ENCODE measurements around the gene DNAJB5. TPM values are rescaled to one million over a fixed set of nuclear protein-coding genes. Genes with fewer than 3 reads are reported as not detected.
A peak's percentile ranks its signal among the peaks of the same experiment; 100 is the strongest.

Gene DNAJB5
- total and polyA plus RNA-seq, 9 of the 15 experiments (the other 6 are each of a cell fraction or from before 2014, with no cell fraction given), result 0.15 to 7.4 (median 3.7) TPM

DNA sequence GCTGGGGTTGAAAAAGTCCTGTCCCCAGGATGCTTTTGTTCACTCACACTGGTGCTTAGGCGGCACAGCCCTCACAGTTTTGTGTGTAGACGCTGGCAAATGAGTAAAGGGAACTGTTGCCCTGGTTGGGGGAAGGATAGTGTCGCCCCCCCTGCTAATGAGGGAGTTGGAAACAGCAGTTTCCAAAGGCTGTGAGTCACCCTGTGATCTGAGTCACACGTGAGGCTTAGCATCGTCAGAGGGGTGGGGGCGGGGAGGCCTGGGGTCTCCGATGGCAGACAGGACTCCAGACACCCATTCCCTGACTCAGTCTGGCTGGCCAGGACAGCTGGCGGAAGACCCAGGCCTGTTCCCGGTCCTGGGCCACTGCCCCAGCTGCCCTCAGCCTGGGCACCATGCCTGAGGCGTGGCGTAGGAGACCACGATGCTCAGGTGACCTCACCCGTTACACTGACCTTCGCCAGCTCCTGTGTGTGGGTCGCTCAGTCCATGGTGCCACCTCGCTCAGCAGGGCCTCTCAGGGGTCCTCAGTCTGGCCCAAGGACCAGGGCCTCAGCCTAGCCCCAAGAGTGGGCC lies 2.9 kb downstream of the DNAJB5 start:
- H2AFZ ChIP-seq (ENCODE audit: low read depth, low read length), result peak overlapping the region; percentile 51
- H3K4me1 ChIP-seq (replicated peaks in 1 of 2; ENCODE audit: control insufficient read depth in 2 of 2, insufficient read depth in 2 of 2, low read length in 2 of 2), result peaks cover 61 to 64% of the 10 kb centered on the region in 2 experiments
- intact Hi-C loops (cut with micrococcal nuclease) (no loop called here), in situ Hi-C loops (cut with MboI) (no loop called here)
- peak overlapping the region; percentile 58 for H3K4me2 ChIP-seq (ENCODE audit: insufficient read depth, low read length)
- no peaks in the 10 kb centered on the region for H3K27me3 ChIP-seq (ENCODE audit: control insufficient read depth in 2 of 2, insufficient read depth in 2 of 2, low read length in 2 of 2)
- H3K4me3 ChIP-seq, result no peak overlapping the region
- POLR2A ChIA-PET, result interaction anchor here (1.0 kb wide), 1 partner anchor 50 kb away, joined by 5 read pairs; no protein-coding TSS in a partner anchor
- H4K20me1 ChIP-seq (replicated peaks; ENCODE audit: control insufficient read depth, insufficient read depth, low read length), result no peaks in the 10 kb centered on the region
- FAIRE-seq, result peak; percentile 56
- no TSS peak for BruUV-seq (replicated peaks)
- peak overlapping the region; percentile 54 to 76; a peak in 3 of 4 replicates for H3K9ac ChIP-seq (ENCODE audit: insufficient read depth in 1 of 2, low read depth in 2 of 2, low read length in 2 of 2)
- H3K9me1 ChIP-seq (ENCODE audit: control insufficient read depth, insufficient read depth, low read length), result peaks cover 9% of the 10 kb centered on the region
- no peaks in the 10 kb centered on the region; the same call in 2 of the 3 replicates for H3K79me2 ChIP-seq (ENCODE audit: control insufficient read depth, insufficient read depth, low read length)
- peak overlapping the region; percentile 79; the same call in 2 of the 3 replicates for H3K27ac ChIP-seq (ENCODE audit: extremely low read depth, low read depth, low read length)
- 8% methylated on average over 2 of the region's 16 CpGs for WGBS (ENCODE audit: insufficient coverage, low coverage, missing lambda C conversion rate)
- H3K36me3 ChIP-seq (ENCODE audit: control insufficient read depth, insufficient read depth, low read length), result peaks cover 5% of the 10 kb centered on the region; the same call in 2 of the 3 replicates
- DNase-seq (ENCODE audit: extremely low read depth in 1 of 4, low spot score in 3 of 4), result peak; percentile 39 to 73 (median 42)
- ATAC-seq, result no peak
- H3K9me3 ChIP-seq (replicated peaks; ENCODE audit: control insufficient read depth, insufficient read depth, low read depth, low read length), result no peaks in the 10 kb centered on the region
- CTCF ChIA-PET (ENCODE audit: low intra/inter-chr PET ratio), result no interaction called here
- TF ChIP-seq ARID1B (IDR thresholded peaks at IDR 0.05) (peak; percentile 59; the same call in 1 of the 2 replicates), MEIS2 (IDR thresholded peaks at IDR 0.05; ENCODE audit: partially characterized antibody) (no peak), KLF1 (tag; IDR thresholded peaks at IDR 0.05) (no peak), FOS (IDR thresholded peaks at IDR 0.05; ENCODE audit: extremely low read depth, insufficient read length) (peak; percentile 45), FOSL1 (tag; conservative IDR thresholded peaks at IDR 0.05) (peak; percentile 98), SMARCA4 (IDR thresholded peaks at IDR 0.05) (peak; percentile 62; the same call in 1 of the 2 replicates)
- TF ChIP-seq, protein P1, sequence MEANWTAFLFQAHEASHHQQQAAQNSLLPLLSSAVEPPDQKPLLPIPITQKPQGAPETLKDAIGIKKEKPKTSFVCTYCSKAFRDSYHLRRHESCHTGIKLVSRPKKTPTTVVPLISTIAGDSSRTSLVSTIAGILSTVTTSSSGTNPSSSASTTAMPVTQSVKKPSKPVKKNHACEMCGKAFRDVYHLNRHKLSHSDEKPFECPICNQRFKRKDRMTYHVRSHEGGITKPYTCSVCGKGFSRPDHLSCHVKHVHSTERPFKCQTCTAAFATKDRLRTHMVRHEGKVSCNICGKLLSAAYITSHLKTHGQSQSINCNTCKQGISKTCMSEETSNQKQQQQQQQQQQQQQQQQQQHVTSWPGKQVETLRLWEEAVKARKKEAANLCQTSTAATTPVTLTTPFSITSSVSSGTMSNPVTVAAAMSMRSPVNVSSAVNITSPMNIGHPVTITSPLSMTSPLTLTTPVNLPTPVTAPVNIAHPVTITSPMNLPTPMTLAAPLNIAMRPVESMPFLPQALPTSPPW (CRISPR knock-in tag; IDR thresholded peaks at IDR 0.05), result peak; percentile 83
- TF ChIP-seq, protein P2, sequence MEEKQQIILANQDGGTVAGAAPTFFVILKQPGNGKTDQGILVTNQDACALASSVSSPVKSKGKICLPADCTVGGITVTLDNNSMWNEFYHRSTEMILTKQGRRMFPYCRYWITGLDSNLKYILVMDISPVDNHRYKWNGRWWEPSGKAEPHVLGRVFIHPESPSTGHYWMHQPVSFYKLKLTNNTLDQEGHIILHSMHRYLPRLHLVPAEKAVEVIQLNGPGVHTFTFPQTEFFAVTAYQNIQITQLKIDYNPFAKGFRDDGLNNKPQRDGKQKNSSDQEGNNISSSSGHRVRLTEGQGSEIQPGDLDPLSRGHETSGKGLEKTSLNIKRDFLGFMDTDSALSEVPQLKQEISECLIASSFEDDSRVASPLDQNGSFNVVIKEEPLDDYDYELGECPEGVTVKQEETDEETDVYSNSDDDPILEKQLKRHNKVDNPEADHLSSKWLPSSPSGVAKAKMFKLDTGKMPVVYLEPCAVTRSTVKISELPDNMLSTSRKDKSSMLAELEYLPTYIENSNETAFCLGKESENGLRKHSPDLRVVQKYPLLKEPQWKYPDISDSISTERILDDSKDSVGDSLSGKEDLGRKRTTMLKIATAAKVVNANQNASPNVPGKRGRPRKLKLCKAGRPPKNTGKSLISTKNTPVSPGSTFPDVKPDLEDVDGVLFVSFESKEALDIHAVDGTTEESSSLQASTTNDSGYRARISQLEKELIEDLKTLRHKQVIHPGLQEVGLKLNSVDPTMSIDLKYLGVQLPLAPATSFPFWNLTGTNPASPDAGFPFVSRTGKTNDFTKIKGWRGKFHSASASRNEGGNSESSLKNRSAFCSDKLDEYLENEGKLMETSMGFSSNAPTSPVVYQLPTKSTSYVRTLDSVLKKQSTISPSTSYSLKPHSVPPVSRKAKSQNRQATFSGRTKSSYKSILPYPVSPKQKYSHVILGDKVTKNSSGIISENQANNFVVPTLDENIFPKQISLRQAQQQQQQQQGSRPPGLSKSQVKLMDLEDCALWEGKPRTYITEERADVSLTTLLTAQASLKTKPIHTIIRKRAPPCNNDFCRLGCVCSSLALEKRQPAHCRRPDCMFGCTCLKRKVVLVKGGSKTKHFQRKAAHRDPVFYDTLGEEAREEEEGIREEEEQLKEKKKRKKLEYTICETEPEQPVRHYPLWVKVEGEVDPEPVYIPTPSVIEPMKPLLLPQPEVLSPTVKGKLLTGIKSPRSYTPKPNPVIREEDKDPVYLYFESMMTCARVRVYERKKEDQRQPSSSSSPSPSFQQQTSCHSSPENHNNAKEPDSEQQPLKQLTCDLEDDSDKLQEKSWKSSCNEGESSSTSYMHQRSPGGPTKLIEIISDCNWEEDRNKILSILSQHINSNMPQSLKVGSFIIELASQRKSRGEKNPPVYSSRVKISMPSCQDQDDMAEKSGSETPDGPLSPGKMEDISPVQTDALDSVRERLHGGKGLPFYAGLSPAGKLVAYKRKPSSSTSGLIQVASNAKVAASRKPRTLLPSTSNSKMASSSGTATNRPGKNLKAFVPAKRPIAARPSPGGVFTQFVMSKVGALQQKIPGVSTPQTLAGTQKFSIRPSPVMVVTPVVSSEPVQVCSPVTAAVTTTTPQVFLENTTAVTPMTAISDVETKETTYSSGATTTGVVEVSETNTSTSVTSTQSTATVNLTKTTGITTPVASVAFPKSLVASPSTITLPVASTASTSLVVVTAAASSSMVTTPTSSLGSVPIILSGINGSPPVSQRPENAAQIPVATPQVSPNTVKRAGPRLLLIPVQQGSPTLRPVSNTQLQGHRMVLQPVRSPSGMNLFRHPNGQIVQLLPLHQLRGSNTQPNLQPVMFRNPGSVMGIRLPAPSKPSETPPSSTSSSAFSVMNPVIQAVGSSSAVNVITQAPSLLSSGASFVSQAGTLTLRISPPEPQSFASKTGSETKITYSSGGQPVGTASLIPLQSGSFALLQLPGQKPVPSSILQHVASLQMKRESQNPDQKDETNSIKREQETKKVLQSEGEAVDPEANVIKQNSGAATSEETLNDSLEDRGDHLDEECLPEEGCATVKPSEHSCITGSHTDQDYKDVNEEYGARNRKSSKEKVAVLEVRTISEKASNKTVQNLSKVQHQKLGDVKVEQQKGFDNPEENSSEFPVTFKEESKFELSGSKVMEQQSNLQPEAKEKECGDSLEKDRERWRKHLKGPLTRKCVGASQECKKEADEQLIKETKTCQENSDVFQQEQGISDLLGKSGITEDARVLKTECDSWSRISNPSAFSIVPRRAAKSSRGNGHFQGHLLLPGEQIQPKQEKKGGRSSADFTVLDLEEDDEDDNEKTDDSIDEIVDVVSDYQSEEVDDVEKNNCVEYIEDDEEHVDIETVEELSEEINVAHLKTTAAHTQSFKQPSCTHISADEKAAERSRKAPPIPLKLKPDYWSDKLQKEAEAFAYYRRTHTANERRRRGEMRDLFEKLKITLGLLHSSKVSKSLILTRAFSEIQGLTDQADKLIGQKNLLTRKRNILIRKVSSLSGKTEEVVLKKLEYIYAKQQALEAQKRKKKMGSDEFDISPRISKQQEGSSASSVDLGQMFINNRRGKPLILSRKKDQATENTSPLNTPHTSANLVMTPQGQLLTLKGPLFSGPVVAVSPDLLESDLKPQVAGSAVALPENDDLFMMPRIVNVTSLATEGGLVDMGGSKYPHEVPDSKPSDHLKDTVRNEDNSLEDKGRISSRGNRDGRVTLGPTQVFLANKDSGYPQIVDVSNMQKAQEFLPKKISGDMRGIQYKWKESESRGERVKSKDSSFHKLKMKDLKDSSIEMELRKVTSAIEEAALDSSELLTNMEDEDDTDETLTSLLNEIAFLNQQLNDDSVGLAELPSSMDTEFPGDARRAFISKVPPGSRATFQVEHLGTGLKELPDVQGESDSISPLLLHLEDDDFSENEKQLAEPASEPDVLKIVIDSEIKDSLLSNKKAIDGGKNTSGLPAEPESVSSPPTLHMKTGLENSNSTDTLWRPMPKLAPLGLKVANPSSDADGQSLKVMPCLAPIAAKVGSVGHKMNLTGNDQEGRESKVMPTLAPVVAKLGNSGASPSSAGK (IDR thresholded peaks at IDR 0.05), result 0 out of 2 replicates have a peak, but pooled peaks have one; percentile 23
